GM18508 (cell line): ENCODE results near the gene GDPD1.
"Not testable (repeated sequence)": the region's sequence is repeated elsewhere in the genome, so short reads cannot be mapped to it uniquely, and the experiment has no call there.

Experiments
- ATAC-seq: cut with Tn5 transposase; IDR thresholded peaks from one replicate; pipeline ENCODE4 v1.9.1; 2021; ENCODE audit warnings: moderate number of reproducible peaks; ENCODE audit not compliant: insufficient read depth, unreplicated experiment

The GDPD1 gene

GRCh38 chr17:59220328-59221158 lies at the start of gene GDPD1:
Gene GDPD1 (plus strand): TSS chr17:59220511. CDS start chr17:59220610, 99 bp downstream.
- peak; percentile 73 for ATAC-seq

DNA sequence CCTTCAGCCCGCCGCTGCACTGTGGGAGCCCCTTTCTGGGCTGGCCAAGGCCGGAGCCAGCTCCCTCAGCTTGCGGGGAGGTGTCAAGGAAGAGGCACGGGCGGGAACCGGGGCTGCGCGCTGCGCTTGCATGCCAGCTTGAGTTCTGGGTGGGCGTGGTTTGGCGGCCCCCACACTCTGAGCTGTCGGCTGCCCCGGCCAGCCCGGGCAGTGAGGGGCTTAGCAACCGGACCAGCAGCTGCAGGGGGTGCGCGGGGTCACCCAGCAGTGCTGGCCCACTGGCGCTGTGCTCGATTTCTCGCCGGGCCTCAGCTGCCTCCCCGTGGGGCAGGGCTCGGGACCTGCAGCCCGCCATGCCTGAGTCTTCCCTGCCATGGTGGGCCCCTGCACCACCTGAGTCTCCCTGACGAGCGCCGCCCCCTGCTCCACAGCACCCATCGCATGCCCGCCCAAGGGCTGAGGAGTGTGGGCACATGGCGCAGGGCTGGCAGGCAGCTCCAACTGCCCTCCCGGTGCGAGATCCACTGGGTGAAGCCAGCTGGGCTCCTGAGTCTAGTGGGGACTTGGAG lies 47.8 kb upstream of the GDPD1 start:
- ATAC-seq = no peak

GRCh38 chr17:59174671-59175070 lies 45.6 kb upstream of the GDPD1 start:
- ATAC-seq = no peak

- ATAC-seq = no peak
These were observed 45.2 kb upstream of the GDPD1 start for GRCh38 chr17:59175076-59175475.

DNA sequence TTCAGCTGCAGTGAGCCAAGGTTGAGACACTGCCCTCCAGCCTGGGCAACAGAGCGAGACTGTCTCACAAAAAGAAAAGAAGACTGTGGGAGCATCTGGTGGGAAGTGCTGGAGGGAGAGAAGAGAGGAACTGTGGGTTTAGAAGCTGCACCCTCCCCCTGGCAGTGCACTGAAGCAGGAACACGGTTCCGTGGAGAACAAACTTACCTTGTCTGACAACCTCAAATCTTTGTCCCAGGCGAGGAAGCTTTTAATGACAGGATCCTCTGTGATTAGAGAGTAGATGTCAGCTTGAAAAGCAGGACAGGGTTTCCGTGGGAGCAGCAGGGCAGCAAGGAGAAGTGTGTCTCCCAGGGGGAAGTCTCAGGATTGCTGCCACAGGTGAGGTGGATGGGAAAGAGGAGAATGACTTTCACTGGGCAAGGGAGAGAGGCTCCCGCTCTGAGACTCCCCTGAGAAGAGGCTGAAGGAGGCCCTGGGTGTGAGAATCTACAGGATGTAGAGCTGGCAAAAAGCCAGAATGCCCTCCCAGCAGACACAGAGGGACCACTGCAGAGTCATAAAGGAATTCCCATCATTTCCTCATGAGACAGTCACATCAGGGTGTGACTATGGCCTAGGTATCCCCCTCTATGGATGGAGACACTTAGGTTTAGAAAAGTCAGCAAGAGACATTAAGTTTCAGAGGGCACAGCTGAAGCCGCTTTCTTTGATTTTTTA lies 41.9 kb upstream of the GDPD1 start:
- ATAC-seq = no peak

- not testable (repeated sequence) for ATAC-seq
These were observed 40.7 kb upstream of the GDPD1 start for GRCh38 chr17:59179601-59180000.

DNA sequence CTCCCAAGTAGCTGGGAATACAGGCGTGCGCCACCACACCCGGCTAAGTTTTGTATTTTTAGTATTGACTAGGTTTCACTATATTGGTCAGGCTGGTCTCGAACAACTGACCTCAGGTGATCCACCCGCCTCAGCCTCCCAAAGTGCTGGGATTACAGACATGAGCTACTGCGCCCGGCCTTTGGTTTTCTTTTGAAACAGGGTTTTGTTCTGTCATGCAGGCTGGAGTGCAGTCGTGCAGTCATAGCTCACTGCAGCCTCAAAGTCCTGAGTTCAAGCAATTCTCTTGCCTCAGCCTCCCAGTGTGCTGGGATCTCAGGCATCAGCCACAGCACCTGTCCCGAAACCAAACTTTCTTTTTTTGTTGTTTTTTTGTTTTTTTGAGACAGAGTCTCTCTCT lies 39.7 kb upstream of the GDPD1 start:
- no peak for ATAC-seq

GRCh38 chr17:59181481-59181880 lies 38.8 kb upstream of the GDPD1 start:
- ATAC-seq = no peak

DNA sequence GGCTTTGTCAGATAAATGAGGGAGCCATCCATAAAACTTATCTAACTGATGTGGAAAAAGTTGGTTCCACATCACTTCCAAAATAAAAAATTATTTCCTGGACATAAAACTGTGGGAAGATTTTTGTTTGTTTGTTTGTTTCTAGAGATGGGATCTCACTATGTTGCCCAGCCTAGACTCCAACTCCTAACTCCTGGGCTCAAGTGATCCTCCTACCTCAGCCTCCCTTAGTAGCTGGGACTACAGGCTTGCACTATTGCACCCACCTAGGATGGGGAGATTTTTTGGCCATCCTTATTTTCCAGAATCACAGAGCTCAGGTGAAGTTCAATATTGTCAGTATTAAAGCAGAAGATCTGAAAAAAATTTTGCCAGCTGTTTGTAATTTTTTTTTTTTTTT lies 34.3 kb upstream of the GDPD1 start:
- ATAC-seq = no peak

DNA sequence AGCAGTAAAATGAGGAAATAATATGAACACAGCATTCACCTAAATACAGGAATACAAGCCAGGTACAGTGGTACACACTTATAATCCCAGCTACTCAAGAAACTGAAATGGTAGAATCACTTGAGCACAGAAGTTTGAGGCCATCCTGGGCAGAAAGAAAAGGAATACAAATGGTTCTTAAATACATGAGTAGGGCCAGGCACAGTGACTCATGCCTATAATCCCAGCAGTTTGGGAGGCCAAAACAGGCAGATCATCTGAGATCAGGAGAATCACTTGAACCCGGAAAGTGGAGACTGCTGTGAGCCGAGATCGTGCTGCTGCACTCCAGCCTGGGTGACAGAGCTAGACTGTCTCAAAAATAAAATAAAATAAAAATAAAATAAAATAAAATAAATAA lies 33.5 kb upstream of the GDPD1 start:
- ATAC-seq = no peak

- ATAC-seq = no peak
These were observed 29.5 kb upstream of the GDPD1 start for GRCh38 chr17:59190806-59191205.

DNA sequence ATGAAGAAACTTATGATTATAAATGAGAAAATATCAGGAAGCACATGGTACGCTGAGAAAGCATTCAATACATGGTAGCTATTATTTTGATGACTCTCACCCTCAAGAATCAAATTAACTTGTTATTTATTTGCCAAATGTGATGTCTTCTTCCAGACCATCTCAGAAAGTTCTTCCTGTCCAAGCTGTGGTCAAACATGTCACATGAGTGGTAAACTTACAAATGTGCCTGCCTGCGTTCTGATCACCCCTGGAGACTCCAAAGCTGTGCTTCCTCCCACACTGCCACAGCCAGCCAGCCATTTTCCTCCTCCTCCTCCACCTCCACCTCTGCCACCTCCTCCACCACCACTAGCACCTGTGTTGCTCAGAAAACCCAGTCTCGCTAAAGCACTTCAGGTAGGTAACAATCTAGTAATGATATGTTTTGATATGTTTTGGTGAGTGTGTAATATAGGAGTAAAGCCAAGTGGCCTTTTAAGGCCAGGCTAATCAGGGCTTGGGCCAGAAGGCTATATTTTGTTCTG lies 26.9 kb upstream of the GDPD1 start:
- ATAC-seq = no peak

DNA sequence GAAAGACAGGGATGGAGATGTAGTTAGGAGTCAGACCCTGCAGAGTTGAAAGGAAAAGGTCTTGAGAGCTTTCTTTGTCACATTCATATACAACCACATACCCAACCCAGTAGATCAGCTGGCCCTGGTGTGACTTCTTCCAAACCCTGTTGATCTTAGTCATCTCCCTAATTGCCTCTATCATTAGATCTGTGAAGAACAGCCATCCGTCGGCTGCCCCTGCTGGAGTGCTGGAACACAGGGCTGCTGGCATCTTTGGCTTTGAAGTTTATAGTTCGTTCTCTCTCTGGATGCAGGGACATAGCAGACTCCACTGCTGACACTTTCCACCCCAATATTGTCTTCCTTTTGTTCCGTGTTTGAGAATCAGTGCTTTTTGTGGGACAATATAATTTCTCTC lies 20.9 kb upstream of the GDPD1 start:
- ATAC-seq = no peak

DNA sequence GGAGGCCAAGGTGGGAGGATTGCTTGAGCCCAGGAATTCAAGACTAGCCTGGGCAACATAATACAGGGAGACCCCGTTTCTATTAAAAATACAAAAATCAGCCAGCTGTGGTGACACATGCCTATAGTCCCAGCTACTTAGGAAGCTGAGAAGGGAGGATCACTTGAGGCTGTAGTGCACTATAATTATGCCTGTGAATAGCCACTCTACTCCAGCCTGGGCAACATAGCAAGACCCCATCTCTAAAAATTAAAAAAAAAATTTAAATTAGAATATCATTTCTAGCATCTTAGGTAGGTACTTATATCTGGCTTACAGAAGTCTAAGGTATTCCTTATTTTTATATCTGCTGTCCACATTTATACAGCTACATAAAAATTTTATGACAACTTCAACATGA lies 18.0 kb upstream of the GDPD1 start:
- ATAC-seq = no peak

GRCh38 chr17:59219370-59219769 lies 941 bp upstream of the GDPD1 start:
- ATAC-seq = no peak

GRCh38 chr17:59219992-59220327 lies 351 bp upstream of the GDPD1 start:
- ATAC-seq = no peak

- no peak for ATAC-seq
These were observed 992 bp downstream of the GDPD1 start for GRCh38 chr17:59221159-59221847.

DNA sequence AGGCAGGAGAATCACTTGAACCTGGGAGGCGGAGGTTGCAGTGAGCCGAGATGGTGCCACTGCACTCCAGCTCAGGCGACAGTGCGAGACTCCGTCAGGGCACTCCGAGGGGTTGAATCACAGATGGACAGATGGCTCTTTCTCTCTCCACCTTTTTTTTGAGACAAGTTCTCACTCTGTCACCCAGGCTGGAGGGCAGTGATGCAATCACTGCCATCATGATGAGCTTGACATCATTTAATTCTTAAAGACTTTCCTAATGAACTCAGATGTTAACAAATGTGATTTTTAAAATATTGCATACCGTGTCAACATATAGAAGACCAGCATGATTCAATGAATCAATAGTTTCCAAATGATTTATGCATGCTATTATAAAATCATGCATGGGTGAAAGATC lies 3.5 kb downstream of the GDPD1 start:
- no peak for ATAC-seq

- ATAC-seq = not testable (repeated sequence)
These were observed 8.3 kb downstream of the GDPD1 start for GRCh38 chr17:59228588-59228987.

DNA sequence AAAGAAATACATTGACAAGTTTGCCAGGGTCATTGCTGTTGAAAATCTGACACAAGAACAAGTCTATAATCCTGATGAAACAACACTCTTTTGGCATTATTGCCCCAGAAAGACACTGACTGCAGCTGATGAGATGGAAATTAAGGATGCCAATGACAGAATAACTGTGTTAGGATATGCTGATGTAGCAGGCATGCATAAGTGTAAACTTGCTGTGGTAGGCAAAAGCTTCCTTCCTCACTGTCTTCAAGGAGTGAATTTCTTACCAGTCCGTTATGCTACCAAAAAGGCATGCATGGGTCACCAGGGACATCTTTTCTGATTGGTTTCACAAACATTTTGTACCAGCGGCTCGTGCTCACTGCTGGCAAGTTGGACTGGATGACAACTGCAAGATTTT lies 10.5 kb downstream of the GDPD1 start:
- no peak for ATAC-seq

- ATAC-seq = no peak
These were observed 14.3 kb downstream of the GDPD1 start for GRCh38 chr17:59234631-59235030.
